SK-N-SH (cell line): ENCODE results near the gene FYB1.

ENCODE experiments used
- CTCF ChIP-seq: fragments of 200-600 bp; sonication (generic); IDR thresholded peaks from 2 replicates; pipeline ENCODE4 v1.6.1; 2017; ENCODE audit warnings: antibody characterized with exemption, mild to moderate bottlenecking, moderate library complexity
- EZH2phosphoT487 ChIP-seq: fragments of 200-600 bp; sonication (generic); IDR thresholded peaks from 2 replicates; pipeline ENCODE4 v1.6.1; 2017; ENCODE audit warnings: low read depth, mixed run types, mild to moderate bottlenecking, antibody characterized with exemption, moderate library complexity, borderline replicate concordance
- FOXM1 ChIP-seq: IDR thresholded peaks from 2 replicates; pipeline ENCODE4 v1.4.0; 2012; ENCODE audit warnings: low read depth, mild to moderate bottlenecking
- MAX ChIP-seq: IDR thresholded peaks from 2 replicates; pipeline ENCODE4 v1.4.0; 2012; ENCODE audit warnings: low read depth
- RAD21 ChIP-seq: IDR thresholded peaks from 2 replicates; pipeline ENCODE4 v1.6.1; 2012; ENCODE audit warnings: mild to moderate bottlenecking, low read length
- TAF1 ChIP-seq: IDR thresholded peaks from 2 replicates; pipeline ENCODE4 v1.6.1; 2012; ENCODE audit warnings: low read depth, mild to moderate bottlenecking, low read length, moderate library complexity, borderline replicate concordance
- TCF12 ChIP-seq: IDR thresholded peaks from 2 replicates; pipeline ENCODE4 v1.4.0; 2012
- ZBTB33 ChIP-seq: IDR thresholded peaks from 2 replicates; pipeline ENCODE4 v1.4.0; 2012; ENCODE audit warnings: low read depth, borderline replicate concordance

GRCh38 chr5:39228596-39228995 lies 9.2 kb upstream of the FYB1 start:
- TF ChIP-seq CTCF: no peak
- TF ChIP-seq ZBTB33: no peak
- no peak for TF ChIP-seq EZH2phosphoT487
- TF ChIP-seq TAF1: no peak
- TF ChIP-seq FOXM1: no peak
- no peak for TF ChIP-seq RAD21
- TF ChIP-seq TCF12: no peak
- TF ChIP-seq MAX: no peak
